ENCODE results near the gene HIVEP3. TPM values are rescaled to one million over a fixed set of nuclear protein-coding genes. Genes with fewer than 3 reads are reported as not detected.

HIVEP3 gene
- total RNA-seq, 4 donors from 2014 or later = 1.4 to 3.0 (median 2.3) TPM

DNA sequence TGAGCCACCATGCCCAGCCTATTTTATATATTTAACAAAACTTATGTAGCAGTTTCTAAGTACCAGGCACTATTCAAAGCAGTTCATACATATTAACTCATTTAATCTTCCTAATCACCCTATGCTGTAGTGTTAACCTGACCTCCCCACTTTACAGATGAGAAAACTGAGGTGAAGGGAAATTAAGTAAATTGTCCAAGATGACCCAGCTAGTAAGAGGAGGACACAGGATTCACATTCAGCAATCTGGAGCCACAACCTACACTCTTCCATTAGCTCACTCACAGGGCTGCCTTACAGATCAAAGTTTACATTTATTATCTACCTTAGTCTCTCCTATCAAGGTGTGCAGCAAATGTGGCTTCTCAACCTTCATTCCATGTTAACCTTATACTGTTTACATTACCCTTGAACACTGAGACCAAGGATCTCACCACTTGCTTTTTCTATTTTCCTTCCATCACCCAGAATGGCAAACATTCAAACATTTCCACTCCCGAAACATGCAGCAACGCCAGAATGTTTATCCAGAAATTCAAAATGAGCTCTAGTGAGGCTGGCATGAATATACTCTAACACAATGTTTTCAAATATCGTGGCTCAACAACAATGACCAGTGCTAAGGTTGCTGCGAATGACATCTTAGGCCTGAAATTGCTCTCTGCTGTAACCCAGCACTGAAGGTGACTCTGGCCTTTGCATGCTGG is 24.5 kb downstream of the HIVEP3 start:
- 48% methylated on average over 4 of the region's 4 CpGs for WGBS
- no peak for TF ChIP-seq POLR2A (IDR thresholded peaks at IDR 0.05; ENCODE audit: low read depth)
- TF ChIP-seq, protein P1, sequence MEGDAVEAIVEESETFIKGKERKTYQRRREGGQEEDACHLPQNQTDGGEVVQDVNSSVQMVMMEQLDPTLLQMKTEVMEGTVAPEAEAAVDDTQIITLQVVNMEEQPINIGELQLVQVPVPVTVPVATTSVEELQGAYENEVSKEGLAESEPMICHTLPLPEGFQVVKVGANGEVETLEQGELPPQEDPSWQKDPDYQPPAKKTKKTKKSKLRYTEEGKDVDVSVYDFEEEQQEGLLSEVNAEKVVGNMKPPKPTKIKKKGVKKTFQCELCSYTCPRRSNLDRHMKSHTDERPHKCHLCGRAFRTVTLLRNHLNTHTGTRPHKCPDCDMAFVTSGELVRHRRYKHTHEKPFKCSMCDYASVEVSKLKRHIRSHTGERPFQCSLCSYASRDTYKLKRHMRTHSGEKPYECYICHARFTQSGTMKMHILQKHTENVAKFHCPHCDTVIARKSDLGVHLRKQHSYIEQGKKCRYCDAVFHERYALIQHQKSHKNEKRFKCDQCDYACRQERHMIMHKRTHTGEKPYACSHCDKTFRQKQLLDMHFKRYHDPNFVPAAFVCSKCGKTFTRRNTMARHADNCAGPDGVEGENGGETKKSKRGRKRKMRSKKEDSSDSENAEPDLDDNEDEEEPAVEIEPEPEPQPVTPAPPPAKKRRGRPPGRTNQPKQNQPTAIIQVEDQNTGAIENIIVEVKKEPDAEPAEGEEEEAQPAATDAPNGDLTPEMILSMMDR (IDR thresholded peaks at IDR 0.05) = no peak
- TF ChIP-seq POLR2AphosphoS5 (IDR thresholded peaks at IDR 0.05) = no peak
- no peak for TF ChIP-seq EP300 (IDR thresholded peaks at IDR 0.05)

DNA sequence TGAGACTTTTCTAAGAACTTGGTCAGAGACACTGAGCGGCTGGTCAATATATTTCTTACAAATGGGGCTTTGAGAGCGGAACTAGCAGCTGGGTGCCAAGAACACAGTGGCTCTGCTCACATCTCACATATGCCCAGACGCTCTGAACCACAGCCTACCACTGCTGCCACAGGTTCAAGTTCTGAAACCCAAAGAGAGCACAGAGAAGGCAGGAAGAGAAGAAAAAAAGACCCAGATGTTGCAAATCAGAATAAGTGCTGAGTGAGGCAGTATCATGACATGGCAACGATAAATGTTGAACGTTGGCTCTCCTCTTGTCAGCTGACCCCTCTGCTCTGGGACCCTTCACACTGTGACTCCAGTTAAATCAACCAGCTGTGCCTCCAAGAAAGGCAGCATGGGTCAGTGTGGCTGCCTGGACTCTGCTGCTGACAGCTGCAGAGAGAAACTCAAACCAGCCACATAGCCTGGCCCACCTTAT is 26.4 kb downstream of the HIVEP3 start:
- H3K27ac ChIP-seq (replicated peaks in 1 of 4) = no peak overlapping the region

More for the DNA sequence above, 24.5 kb downstream of the HIVEP3 start:
- Histone ChIP-seq H3K9me3 (no peaks in the 10 kb centered on the region), H3K36me3 (no peaks in the 10 kb centered on the region), H3K27ac (replicated peaks in 1 of 4) (peak overlapping the region in 1 of 4 donors; percentile 41), H3K4me3 (no peak overlapping the region), H3K4me1 (peaks cover 19 to 26% (median 24%) of the 10 kb centered on the region in 4 donors), H3K27me3 (no peaks in the 10 kb centered on the region)
- DNase-seq (ENCODE audit: extremely low spot score) = no peak
- intact Hi-C loops (cut with DNase I) = no loop called here

DNA sequence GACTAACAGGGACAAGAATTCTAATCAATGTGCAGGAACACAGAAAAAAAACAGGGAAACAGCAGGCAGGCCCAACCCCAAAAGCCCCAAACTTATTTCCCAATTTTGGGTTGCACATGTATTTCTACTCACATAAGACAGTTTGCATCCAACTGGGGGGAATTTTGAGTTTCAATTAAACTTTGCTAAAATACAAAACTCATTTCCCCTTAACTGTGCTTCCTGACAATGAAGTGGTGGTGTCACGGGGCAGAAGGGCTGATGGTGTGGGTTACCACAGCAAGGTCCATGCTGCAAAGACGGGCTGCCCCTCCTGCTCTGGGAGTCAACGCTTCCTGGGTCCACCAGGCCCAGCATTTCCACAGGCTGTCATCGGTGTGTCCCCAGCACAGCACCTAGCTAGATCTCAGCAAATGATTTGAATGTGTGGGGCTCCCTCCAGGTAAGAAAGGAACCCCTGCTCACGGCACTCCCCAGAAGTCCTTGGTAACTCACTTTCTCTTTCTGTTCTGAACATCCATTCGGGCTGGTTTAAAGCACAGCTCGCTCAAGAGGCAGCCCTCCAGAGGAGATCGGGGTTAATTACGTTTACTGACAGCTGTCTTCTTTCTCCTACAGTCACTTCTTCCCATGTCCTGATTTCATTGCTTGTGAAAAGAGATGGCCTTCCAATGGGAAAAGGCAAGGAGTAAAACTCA is 27.4 kb downstream of the HIVEP3 start:
- H3K9me3 ChIP-seq = no peaks in the 10 kb centered on the region
- TF ChIP-seq POLR2AphosphoS5 (IDR thresholded peaks at IDR 0.05) (no peak), EP300 (IDR thresholded peaks at IDR 0.05) (no peak)
- TF ChIP-seq, protein P1 (IDR thresholded peaks at IDR 0.05) = no peak
- intact Hi-C loops (cut with DNase I) = no loop called here
- no peak for DNase-seq (ENCODE audit: extremely low spot score)
- H3K27ac ChIP-seq (replicated peaks in 1 of 4) = peak overlapping the region; percentile 16 to 41 (median 36)
- H3K4me3 ChIP-seq = peak overlapping the region; percentile 27 to 54 (median 34)
- H3K4me1 ChIP-seq = peaks cover 19 to 25% (median 21%) of the 10 kb centered on the region in 4 donors
- H3K36me3 ChIP-seq = no peaks in the 10 kb centered on the region
- 62% methylated on average over 9 of the region's 9 CpGs for WGBS
- no peaks in the 10 kb centered on the region for H3K27me3 ChIP-seq

More for the DNA sequence above, 26.4 kb downstream of the HIVEP3 start:
- no peak for TF ChIP-seq POLR2AphosphoS5 (IDR thresholded peaks at IDR 0.05)
- no peak for TF ChIP-seq POLR2A (IDR thresholded peaks at IDR 0.05; ENCODE audit: low read depth)
- no peak for TF ChIP-seq EP300 (IDR thresholded peaks at IDR 0.05)
- TF ChIP-seq, protein P1 (IDR thresholded peaks at IDR 0.05) = no peak
- WGBS = 76% methylated on average over 5 of the region's 5 CpGs
- Histone ChIP-seq H3K36me3 (no peaks in the 10 kb centered on the region), H3K9me3 (no peaks in the 10 kb centered on the region), H3K4me1 (peaks cover 19 to 25% (median 21%) of the 10 kb centered on the region in 4 donors), H3K27me3 (no peaks in the 10 kb centered on the region), H3K4me3 (no peak overlapping the region)
- DNase-seq (ENCODE audit: extremely low spot score) = no peak
- intact Hi-C loops (cut with DNase I) = no loop called here

DNA sequence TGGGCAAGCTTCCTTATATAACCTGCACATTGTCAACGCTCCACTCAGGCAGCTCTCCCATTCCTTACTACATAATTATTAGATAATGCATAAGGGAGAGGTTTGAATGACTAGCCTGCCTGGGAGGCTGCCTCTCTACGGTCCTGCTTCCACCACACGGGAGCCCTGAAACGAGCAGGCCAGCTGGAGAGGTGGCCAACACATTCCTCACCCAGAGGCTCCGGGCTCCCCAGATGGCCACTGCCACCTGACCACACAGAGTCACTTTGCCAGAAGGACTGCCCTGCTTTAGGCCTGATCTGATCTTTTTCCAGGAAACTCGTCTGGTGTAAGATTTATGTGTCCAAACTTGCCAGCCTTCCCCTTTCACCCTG is 27.9 kb downstream of the HIVEP3 start:
- WGBS = 40% methylated on average over 4 of the region's 6 CpGs
- intact Hi-C loops (cut with DNase I) = no loop called here
- Histone ChIP-seq H3K36me3 (no peaks in the 10 kb centered on the region), H3K27ac (replicated peaks in 1 of 4) (peak overlapping the region; percentile 16 to 41 (median 36)), H3K27me3 (no peaks in the 10 kb centered on the region), H3K9me3 (no peaks in the 10 kb centered on the region), H3K4me1 (peaks cover 19 to 25% (median 21%) of the 10 kb centered on the region in 4 donors), H3K4me3 (peak overlapping the region in 1 of 4 donors; percentile 54)
- TF ChIP-seq EP300 (IDR thresholded peaks at IDR 0.05) = no peak
- TF ChIP-seq POLR2AphosphoS5 (IDR thresholded peaks at IDR 0.05) = no peak
- TF ChIP-seq, protein P1 (IDR thresholded peaks at IDR 0.05) = no peak
- no peak for TF ChIP-seq POLR2A (IDR thresholded peaks at IDR 0.05; ENCODE audit: low read depth)
- no peak for DNase-seq (ENCODE audit: extremely low spot score)
